Measurements from ENCODE around the gene EFL1. TPM values are rescaled to one million over a fixed set of nuclear protein-coding genes. Genes with fewer than 3 reads are reported as not detected.

Gene EFL1
- total and polyA plus RNA-seq, 9 of the 15 experiments (the other 6 are each of a cell fraction or from before 2014, with no cell fraction given): 4.8 to 32.5 (median 16.9) TPM

GRCh38 chr15:82146990-82147461 lies 115.5 kb downstream of the EFL1 start (continued):
- TF ChIP-seq ZBTB11 (CRISPR knock-in tag; IDR thresholded peaks at IDR 0.05): no peak
- no peak for TF ChIP-seq DIDO1 (tag; IDR thresholded peaks at IDR 0.05; ENCODE audit: low read depth)
- TF ChIP-seq TFE3 (CRISPR knock-in tag; IDR thresholded peaks at IDR 0.05): no peak
- TF ChIP-seq NR2F6 (CRISPR knock-in tag; IDR thresholded peaks at IDR 0.05): no peak
- TF ChIP-seq KDM2B (CRISPR knock-in tag; IDR thresholded peaks at IDR 0.05): no peak
- TF ChIP-seq EP400 (IDR thresholded peaks at IDR 0.05): peak; percentile 41
- TF ChIP-seq HIVEP1 (CRISPR knock-in tag; IDR thresholded peaks at IDR 0.05): no peak
- no peak for TF ChIP-seq ZNF699 (CRISPR knock-in tag; IDR thresholded peaks at IDR 0.05; ENCODE audit: insufficient replicate concordance)
- TF ChIP-seq ZNF764 (CRISPR knock-in tag; IDR thresholded peaks at IDR 0.05; ENCODE audit: low read depth): no peak
- TF ChIP-seq ZZZ3 (IDR thresholded peaks at IDR 0.05): no peak
- TF ChIP-seq MBD1 (CRISPR knock-in tag; IDR thresholded peaks at IDR 0.05): no peak
- TF ChIP-seq ZNF407 (IDR thresholded peaks at IDR 0.05; ENCODE audit: low read depth): no peak
- no peak for TF ChIP-seq ZNF146 (CRISPR knock-in tag; IDR thresholded peaks at IDR 0.05; ENCODE audit: unreplicated experiment)

All from K562 (cell line).